H7 (cell line): Measurements from ENCODE around the gene FIZ1. TPM values are rescaled to one million over a fixed set of nuclear protein-coding genes. Genes with fewer than 3 reads are reported as not detected.

Experiments used
- DNase-seq: peaks from one replicate; pipeline ENCODE4 v3.0.0; 2012
- H3K27me3 ChIP-seq: 2 replicates; pipeline ENCODE4 v1.6.0; 2011; ENCODE audit warnings: mild to moderate bottlenecking, low read length; ENCODE audit not compliant: control insufficient read depth, insufficient read depth
- H3K36me3 ChIP-seq: replicated peaks from 2 replicates; pipeline ENCODE4 v1.5.1; 2011; ENCODE audit warnings: low read length; ENCODE audit not compliant: control insufficient read depth, insufficient read depth
- H3K4me3 ChIP-seq: 2 replicates; pipeline ENCODE4 v1.5.1; 2011; ENCODE audit warnings: low read depth, mild to moderate bottlenecking, control low read depth, low read length, moderate library complexity; ENCODE audit not compliant: insufficient read depth
- total RNA-seq: library from RNA; depleted of rRNA; stranded (reverse); fragments of >200 nt; shearing (Covaris generic); gene quantifications from 2 replicates; pipeline ENCODE4 v1.2.3, GENCODE V29; 2014; rRNA removed

The FIZ1 gene
- total RNA-seq, 1 experiment from 2014 or later, result 4.7 TPM

GRCh38 chr19:55544776-55545439 lies 54.4 kb downstream of the FIZ1 start:
- Histone ChIP-seq H3K4me3 (no peak overlapping the region), H3K36me3 (no peaks in the 10 kb centered on the region), H3K27me3 (no peaks in the 10 kb centered on the region)
- peak; percentile 52 for DNase-seq

- no peaks in the 10 kb centered on the region for H3K27me3 ChIP-seq
- DNase-seq, result peak; percentile 55
- H3K36me3 ChIP-seq, result no peaks in the 10 kb centered on the region
- H3K4me3 ChIP-seq, result no peak overlapping the region
Measured at GRCh38 chr19:55544014-55544413, 55.3 kb downstream of the FIZ1 start.

GRCh38 chr19:55543567-55543966 lies 55.8 kb downstream of the FIZ1 start:
- H3K27me3 ChIP-seq, result no peaks in the 10 kb centered on the region
- DNase-seq, result peak; percentile 23
- no peak overlapping the region for H3K4me3 ChIP-seq
- no peaks in the 10 kb centered on the region for H3K36me3 ChIP-seq

- Histone ChIP-seq H3K27me3 (no peaks in the 10 kb centered on the region), H3K36me3 (no peaks in the 10 kb centered on the region), H3K4me3 (no peak overlapping the region)
- DNase-seq, result no peak
Measured at GRCh38 chr19:55542292-55542855, 56.9 kb downstream of the FIZ1 start.

Other genes starting within 250 kb of the FIZ1 start
- 0.17 and 0.30 TPM in 2 replicates for gene COX6B2, start 244.8 kb downstream of the FIZ1 start, total RNA-seq
- gene GARIN5B, start 236.3 kb downstream of the FIZ1 start, total RNA-seq, result not detected in 2 replicates
- gene IL11, start 229.1 kb downstream of the FIZ1 start, total RNA-seq, result 0.59 and 1.2 TPM in 2 replicates
- gene TMEM190, start 222.7 kb downstream of the FIZ1 start, total RNA-seq, result not detected in 2 replicates
- gene TMEM238, start 215.2 kb downstream of the FIZ1 start, total RNA-seq, result 1.0 TPM in 1 of 2 replicates, not detected in the other
- 458 and 505 TPM in 2 replicates for gene RPL28, start 213.6 kb downstream of the FIZ1 start, total RNA-seq
- gene UBE2S, start 191.7 kb downstream of the FIZ1 start, total RNA-seq, result 369 and 380 TPM in 2 replicates
- gene SHISA7, start 156.2 kb downstream of the FIZ1 start, total RNA-seq, result 0.04 and 0.07 TPM in 2 replicates
- gene ISOC2, start 137.9 kb downstream of the FIZ1 start, total RNA-seq, result 178 and 185 TPM in 2 replicates
- 1.6 and 3.7 TPM in 2 replicates for gene C19orf85, start 134.8 kb downstream of the FIZ1 start, total RNA-seq
- gene ZNF628, start 122.9 kb downstream of the FIZ1 start, total RNA-seq, result 5.8 and 8.1 TPM in 2 replicates
- gene NAT14, start 114.3 kb downstream of the FIZ1 start, total RNA-seq, result 56.0 and 71.2 TPM in 2 replicates
- gene SSC5D, start 111.1 kb downstream of the FIZ1 start, total RNA-seq, result 0.48 and 0.87 TPM in 2 replicates
- gene SBK2, start 62.4 kb downstream of the FIZ1 start, total RNA-seq, result 4.0 and 4.6 TPM in 2 replicates
- gene SBK3, start 54.0 kb downstream of the FIZ1 start, total RNA-seq, result 0.17 and 2.4 TPM in 2 replicates
- gene ZNF579, start 18.7 kb downstream of the FIZ1 start, total RNA-seq, result 17.2 and 20.5 TPM in 2 replicates
- 11.2 and 13.6 TPM in 2 replicates for gene ZNF524, start 771 bp upstream of the FIZ1 start, total RNA-seq
- gene ZNF865, start 6.1 kb upstream of the FIZ1 start, total RNA-seq, result 3.5 and 4.9 TPM in 2 replicates
- gene ZNF784, start 25.0 kb upstream of the FIZ1 start, total RNA-seq, result 9.8 and 12.5 TPM in 2 replicates
- gene ZNF580, start 41.5 kb upstream of the FIZ1 start, total RNA-seq, result 16.0 and 25.0 TPM in 2 replicates
- 64.7 and 67.0 TPM in 2 replicates for gene ZNF581, start 44.1 kb upstream of the FIZ1 start, total RNA-seq
- gene CCDC106, start 48.7 kb upstream of the FIZ1 start, total RNA-seq, result 13.2 and 14.4 TPM in 2 replicates
- gene U2AF2, start 55.5 kb upstream of the FIZ1 start, total RNA-seq, result 231 and 289 TPM in 2 replicates
- 156 and 157 TPM in 2 replicates for gene EPN1, start 75.7 kb upstream of the FIZ1 start, total RNA-seq
- gene NLRP9, start 138.9 kb upstream of the FIZ1 start, total RNA-seq, result not detected in 2 replicates
- not detected in 2 replicates for gene RFPL4A, start 159.6 kb upstream of the FIZ1 start, total RNA-seq
- gene RFPL4AL1, start 169.6 kb upstream of the FIZ1 start, total RNA-seq, result not detected in 2 replicates
- not detected in 2 replicates for gene NLRP11, start 232.5 kb upstream of the FIZ1 start, total RNA-seq
- gene NLRP4, start 237.0 kb upstream of the FIZ1 start, total RNA-seq, result not detected in 2 replicates